GM19099 (cell line): ENCODE results near the gene ASB18.

Experiments
- POLR2A ChIP-seq: IDR thresholded peaks from 3 replicates; pipeline ENCODE4 v1.6.1; 2011; ENCODE audit warnings: low read depth; ENCODE audit not compliant: insufficient read length; ENCODE audit errors: extremely low read depth

The ASB18 gene

GRCh38 chr2:236169741-236170589, 94.2 kb downstream of the ASB18 start:
- TF ChIP-seq POLR2A: no peak

- no peak for TF ChIP-seq POLR2A
Observed at GRCh38 chr2:236169151-236169721, 95.0 kb downstream of the ASB18 start.

GRCh38 chr2:236168110-236169080, 95.8 kb downstream of the ASB18 start, which contains the start of gene GBX2:
TSS of gene GBX2 (minus strand) at chr2:236168386. CDS start at chr2:236167971, 415 bp downstream.
- no peak for TF ChIP-seq POLR2A

GRCh38 chr2:236167297-236168109, 96.7 kb downstream of the ASB18 start:
- no peak for TF ChIP-seq POLR2A

- TF ChIP-seq POLR2A: no peak
Observed at GRCh38 chr2:236166796-236167296, 97.4 kb downstream of the ASB18 start.

GRCh38 chr2:236165842-236166795, 98.1 kb downstream of the ASB18 start:
- TF ChIP-seq POLR2A: no peak

- no peak for TF ChIP-seq POLR2A
Observed at GRCh38 chr2:236164925-236165841, 99.0 kb downstream of the ASB18 start.

- TF ChIP-seq POLR2A: no peak
Observed at GRCh38 chr2:236164201-236164924, 99.8 kb downstream of the ASB18 start.

- no peak for TF ChIP-seq POLR2A
Observed at GRCh38 chr2:236163471-236164200, 100.6 kb downstream of the ASB18 start.

- TF ChIP-seq POLR2A: no peak
Observed at GRCh38 chr2:236162882-236163470, 101.2 kb downstream of the ASB18 start.

- no peak for TF ChIP-seq POLR2A
Observed at GRCh38 chr2:236162031-236162845, 102.0 kb downstream of the ASB18 start.
